ENCODE measurements around the gene TBC1D2.

Gene TBC1D2

GRCh38 chr9:98229620-98230019 lies 25.8 kb downstream of the TBC1D2 start:
- no peak overlapping the region for H2AFZ ChIP-seq (ENCODE audit: low read depth, low read length)
- no peaks in the 10 kb centered on the region for H3K4me1 ChIP-seq (ENCODE audit: insufficient read depth, low read length)
- H3K4me3 ChIP-seq (ENCODE audit: low read length) = no peak overlapping the region
- no peaks in the 10 kb centered on the region for H3K27me3 ChIP-seq (ENCODE audit: insufficient read depth, low read length)
- no peaks in the 10 kb centered on the region for H3K36me3 ChIP-seq (ENCODE audit: insufficient read depth, low read length)
- no peaks in the 10 kb centered on the region for H3K9me3 ChIP-seq (ENCODE audit: low read length)

DNA sequence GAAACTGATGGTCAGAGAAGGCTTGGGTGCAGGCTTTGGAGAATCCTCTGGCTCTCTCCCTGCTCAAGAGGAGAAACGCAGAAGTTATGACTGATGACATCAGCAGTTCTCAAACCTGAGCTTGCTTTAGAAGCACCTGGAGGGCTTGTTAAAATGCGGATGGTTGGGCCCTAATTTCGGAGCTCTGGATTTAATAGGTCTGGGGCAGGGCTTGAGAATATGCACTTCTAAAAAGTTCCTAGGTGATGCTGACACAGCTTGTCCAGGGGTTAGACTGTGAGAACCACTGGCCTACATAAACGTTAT lies 26.4 kb downstream of the TBC1D2 start:
- Histone ChIP-seq H3K27me3 (ENCODE audit: insufficient read depth, low read length) (no peaks in the 10 kb centered on the region), H3K4me3 (ENCODE audit: low read length) (no peak overlapping the region), H3K9me3 (ENCODE audit: low read length) (no peaks in the 10 kb centered on the region), H2AFZ (ENCODE audit: low read depth, low read length) (no peak overlapping the region), H3K4me1 (ENCODE audit: insufficient read depth, low read length) (no peaks in the 10 kb centered on the region), H3K36me3 (ENCODE audit: insufficient read depth, low read length) (no peaks in the 10 kb centered on the region)

- no peaks in the 10 kb centered on the region for H3K9me3 ChIP-seq (ENCODE audit: low read length)
- H3K27me3 ChIP-seq (ENCODE audit: insufficient read depth, low read length) = no peaks in the 10 kb centered on the region
- H3K4me1 ChIP-seq (ENCODE audit: insufficient read depth, low read length) = no peaks in the 10 kb centered on the region
- H2AFZ ChIP-seq (ENCODE audit: low read depth, low read length) = no peak overlapping the region
- no peak overlapping the region for H3K4me3 ChIP-seq (ENCODE audit: low read length)
- no peaks in the 10 kb centered on the region for H3K36me3 ChIP-seq (ENCODE audit: insufficient read depth, low read length)
Observed at GRCh38 chr9:98228392-98229089, 26.9 kb downstream of the TBC1D2 start.

GRCh38 chr9:98227883-98228282 lies 27.6 kb downstream of the TBC1D2 start:
- no peak overlapping the region for H3K4me3 ChIP-seq (ENCODE audit: low read length)
- no peaks in the 10 kb centered on the region for H3K36me3 ChIP-seq (ENCODE audit: insufficient read depth, low read length)
- H3K27me3 ChIP-seq (ENCODE audit: insufficient read depth, low read length) = no peaks in the 10 kb centered on the region
- H3K4me1 ChIP-seq (ENCODE audit: insufficient read depth, low read length) = no peaks in the 10 kb centered on the region
- H3K9me3 ChIP-seq (ENCODE audit: low read length) = no peaks in the 10 kb centered on the region
- no peak overlapping the region for H2AFZ ChIP-seq (ENCODE audit: low read depth, low read length)

DNA sequence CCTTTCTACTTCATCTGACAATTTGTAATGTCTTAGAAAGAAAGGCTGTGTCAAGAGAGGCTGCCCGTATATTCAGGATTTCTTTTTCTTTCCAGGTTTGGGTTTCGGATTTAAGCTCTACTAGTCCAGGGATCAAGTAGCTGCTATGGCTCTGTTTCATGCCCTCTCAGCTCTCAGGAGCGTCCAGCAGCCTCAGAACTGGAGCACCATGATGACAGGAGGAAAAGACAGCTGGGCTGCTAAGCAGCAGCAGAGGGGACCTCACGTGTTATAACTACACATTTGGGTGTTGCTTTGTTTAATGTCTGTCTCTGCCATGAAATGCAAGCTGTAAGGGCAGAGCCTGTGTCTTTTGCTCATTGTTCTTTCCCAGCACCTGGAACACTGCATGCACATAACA lies 28.5 kb downstream of the TBC1D2 start:
- Histone ChIP-seq H3K36me3 (ENCODE audit: insufficient read depth, low read length) (no peaks in the 10 kb centered on the region), H3K4me3 (ENCODE audit: low read length) (no peak overlapping the region), H2AFZ (ENCODE audit: low read depth, low read length) (no peak overlapping the region), H3K4me1 (ENCODE audit: insufficient read depth, low read length) (no peaks in the 10 kb centered on the region), H3K9me3 (ENCODE audit: low read length) (no peaks in the 10 kb centered on the region), H3K27me3 (ENCODE audit: insufficient read depth, low read length) (no peaks in the 10 kb centered on the region)

GRCh38 chr9:98226516-98226915 lies 28.9 kb downstream of the TBC1D2 start:
- no peaks in the 10 kb centered on the region for H3K4me1 ChIP-seq (ENCODE audit: insufficient read depth, low read length)
- H2AFZ ChIP-seq (ENCODE audit: low read depth, low read length) = no peak overlapping the region
- no peaks in the 10 kb centered on the region for H3K36me3 ChIP-seq (ENCODE audit: insufficient read depth, low read length)
- H3K27me3 ChIP-seq (ENCODE audit: insufficient read depth, low read length) = no peaks in the 10 kb centered on the region
- H3K4me3 ChIP-seq (ENCODE audit: low read length) = no peak overlapping the region
- no peaks in the 10 kb centered on the region for H3K9me3 ChIP-seq (ENCODE audit: low read length)

- Histone ChIP-seq H3K4me1 (ENCODE audit: insufficient read depth, low read length) (no peaks in the 10 kb centered on the region), H3K9me3 (ENCODE audit: low read length) (no peaks in the 10 kb centered on the region), H2AFZ (ENCODE audit: low read depth, low read length) (no peak overlapping the region), H3K4me3 (ENCODE audit: low read length) (no peak overlapping the region), H3K36me3 (ENCODE audit: insufficient read depth, low read length) (no peaks in the 10 kb centered on the region), H3K27me3 (ENCODE audit: insufficient read depth, low read length) (no peaks in the 10 kb centered on the region)
Observed at GRCh38 chr9:98225015-98225442, 30.4 kb downstream of the TBC1D2 start.

DNA sequence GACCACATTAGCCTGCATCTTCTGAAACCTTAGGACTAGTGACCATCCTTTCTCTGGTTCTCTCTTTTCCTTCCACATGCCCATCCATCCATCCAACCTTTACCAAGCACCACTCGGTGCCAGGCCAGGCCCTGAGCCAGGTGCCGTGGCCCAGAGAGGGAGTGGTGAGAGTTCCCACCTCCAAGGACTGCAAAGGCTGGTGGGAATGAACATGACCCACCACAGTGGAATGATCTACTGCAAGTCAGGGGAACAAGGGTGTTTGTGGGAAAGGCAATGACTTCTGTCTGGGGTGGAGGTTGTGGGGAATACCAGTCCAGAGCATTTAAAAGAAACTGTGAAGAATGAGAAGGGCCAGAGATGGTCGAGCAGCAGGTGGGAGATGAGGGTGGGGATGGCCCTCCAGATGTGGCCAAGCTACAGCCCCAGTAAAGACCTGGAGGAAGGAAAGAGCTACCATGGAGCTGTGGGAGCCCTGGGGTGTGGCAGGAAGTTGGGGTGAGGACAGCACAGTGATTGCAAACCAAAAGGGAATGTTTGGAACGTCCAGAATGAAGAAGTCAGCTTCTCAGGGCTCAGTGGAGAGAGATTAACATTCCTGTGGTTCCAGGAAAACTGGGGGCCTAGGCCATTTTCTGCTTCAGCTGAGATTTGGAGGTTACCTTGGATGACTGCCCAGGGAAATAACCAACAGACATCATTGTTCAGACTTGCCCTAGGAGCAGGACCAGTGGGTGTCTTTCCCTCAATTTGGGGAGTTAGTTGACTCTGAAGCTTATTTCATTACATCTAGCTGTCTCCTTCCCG lies 32.4 kb downstream of the TBC1D2 start:
- no peaks in the 10 kb centered on the region for H3K27me3 ChIP-seq (ENCODE audit: insufficient read depth, low read length)
- no peak overlapping the region for H3K4me3 ChIP-seq (ENCODE audit: low read length)
- H3K4me1 ChIP-seq (ENCODE audit: insufficient read depth, low read length) = peaks cover 4% of the 10 kb centered on the region
- no peaks in the 10 kb centered on the region for H3K9me3 ChIP-seq (ENCODE audit: low read length)
- H2AFZ ChIP-seq (ENCODE audit: low read depth, low read length) = no peak overlapping the region
- H3K36me3 ChIP-seq (ENCODE audit: insufficient read depth, low read length) = no peaks in the 10 kb centered on the region

GRCh38 chr9:98220911-98221310 lies 34.5 kb downstream of the TBC1D2 start:
- Histone ChIP-seq H3K9me3 (ENCODE audit: low read length) (no peaks in the 10 kb centered on the region), H3K36me3 (ENCODE audit: insufficient read depth, low read length) (no peaks in the 10 kb centered on the region), H3K27me3 (ENCODE audit: insufficient read depth, low read length) (no peaks in the 10 kb centered on the region), H3K4me3 (ENCODE audit: low read length) (no peak overlapping the region), H3K4me1 (ENCODE audit: insufficient read depth, low read length) (peaks cover 4% of the 10 kb centered on the region), H2AFZ (ENCODE audit: low read depth, low read length) (no peak overlapping the region)

- Histone ChIP-seq H2AFZ (ENCODE audit: low read depth, low read length) (no peak overlapping the region), H3K4me1 (ENCODE audit: insufficient read depth, low read length) (peaks cover 4% of the 10 kb centered on the region), H3K36me3 (ENCODE audit: insufficient read depth, low read length) (no peaks in the 10 kb centered on the region), H3K4me3 (ENCODE audit: low read length) (no peak overlapping the region), H3K9me3 (ENCODE audit: low read length) (no peaks in the 10 kb centered on the region), H3K27me3 (ENCODE audit: insufficient read depth, low read length) (no peaks in the 10 kb centered on the region)
Observed at GRCh38 chr9:98219794-98220370, 35.6 kb downstream of the TBC1D2 start.

DNA sequence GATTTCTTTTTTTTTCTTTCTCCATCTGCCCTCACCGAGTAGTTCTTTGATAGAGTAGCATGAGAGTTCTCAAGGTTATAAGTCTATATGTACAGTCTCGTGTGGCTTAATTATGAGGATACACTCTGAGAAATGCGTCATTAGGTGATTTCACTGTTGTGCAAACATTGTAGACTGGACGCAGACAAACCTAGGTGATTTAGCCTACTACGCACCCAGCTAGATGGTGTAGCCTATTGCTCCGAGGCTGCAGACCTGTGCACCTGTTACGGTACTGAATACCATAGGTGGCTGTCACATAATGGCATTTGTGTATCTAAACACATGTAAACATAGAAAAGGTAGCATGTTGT lies 36.1 kb downstream of the TBC1D2 start:
- H3K4me3 ChIP-seq (ENCODE audit: low read length) = no peak overlapping the region
- peaks cover 4% of the 10 kb centered on the region for H3K4me1 ChIP-seq (ENCODE audit: insufficient read depth, low read length)
- no peaks in the 10 kb centered on the region for H3K36me3 ChIP-seq (ENCODE audit: insufficient read depth, low read length)
- no peak overlapping the region for H2AFZ ChIP-seq (ENCODE audit: low read depth, low read length)
- H3K9me3 ChIP-seq (ENCODE audit: low read length) = no peaks in the 10 kb centered on the region
- no peaks in the 10 kb centered on the region for H3K27me3 ChIP-seq (ENCODE audit: insufficient read depth, low read length)

- H3K4me1 ChIP-seq (ENCODE audit: insufficient read depth, low read length) = peaks cover 4% of the 10 kb centered on the region
- no peak overlapping the region for H3K4me3 ChIP-seq (ENCODE audit: low read length)
- no peak overlapping the region for H2AFZ ChIP-seq (ENCODE audit: low read depth, low read length)
- no peaks in the 10 kb centered on the region for H3K27me3 ChIP-seq (ENCODE audit: insufficient read depth, low read length)
- H3K36me3 ChIP-seq (ENCODE audit: insufficient read depth, low read length) = no peaks in the 10 kb centered on the region
- H3K9me3 ChIP-seq (ENCODE audit: low read length) = no peaks in the 10 kb centered on the region
Observed at GRCh38 chr9:98218562-98219363, 36.7 kb downstream of the TBC1D2 start.

DNA sequence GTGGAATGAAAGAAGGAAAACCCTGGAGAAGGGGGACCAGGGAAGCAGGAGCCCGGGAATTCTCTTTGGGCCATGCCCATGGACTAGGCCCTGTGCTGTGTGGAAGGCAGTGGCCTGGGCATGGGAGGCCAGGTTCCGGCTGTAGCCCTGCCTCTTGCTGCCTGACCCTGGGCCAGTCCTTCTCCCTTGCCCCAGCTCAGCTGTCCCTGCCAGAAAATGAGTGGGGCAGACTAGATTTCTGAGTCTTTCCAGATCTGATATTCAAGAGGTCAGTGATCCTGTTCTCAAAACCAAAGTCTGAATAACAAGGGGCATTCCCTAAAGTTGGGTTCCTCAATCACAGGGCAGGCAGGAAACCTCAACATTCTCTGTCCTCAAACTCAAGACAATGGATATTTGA lies 38.2 kb downstream of the TBC1D2 start:
- no peaks in the 10 kb centered on the region for H3K9me3 ChIP-seq (ENCODE audit: low read length)
- no peaks in the 10 kb centered on the region for H3K36me3 ChIP-seq (ENCODE audit: insufficient read depth, low read length)
- H3K4me1 ChIP-seq (ENCODE audit: insufficient read depth, low read length) = peaks cover 4% of the 10 kb centered on the region
- H3K4me3 ChIP-seq (ENCODE audit: low read length) = no peak overlapping the region
- no peaks in the 10 kb centered on the region for H3K27me3 ChIP-seq (ENCODE audit: insufficient read depth, low read length)
- no peak overlapping the region for H2AFZ ChIP-seq (ENCODE audit: low read depth, low read length)

Measured in neuron (in vitro differentiated cells).